GM21737 (cell line): ENCODE results near the gene KDM2B.

ENCODE experiments used
- ATAC-seq: cut with Tn5 transposase; IDR thresholded peaks from one replicate; pipeline ENCODE4 v1.9.1; 2021; ENCODE audit warnings: mild to moderate bottlenecking, moderate library complexity; ENCODE audit not compliant: unreplicated experiment

KDM2B gene

DNA sequence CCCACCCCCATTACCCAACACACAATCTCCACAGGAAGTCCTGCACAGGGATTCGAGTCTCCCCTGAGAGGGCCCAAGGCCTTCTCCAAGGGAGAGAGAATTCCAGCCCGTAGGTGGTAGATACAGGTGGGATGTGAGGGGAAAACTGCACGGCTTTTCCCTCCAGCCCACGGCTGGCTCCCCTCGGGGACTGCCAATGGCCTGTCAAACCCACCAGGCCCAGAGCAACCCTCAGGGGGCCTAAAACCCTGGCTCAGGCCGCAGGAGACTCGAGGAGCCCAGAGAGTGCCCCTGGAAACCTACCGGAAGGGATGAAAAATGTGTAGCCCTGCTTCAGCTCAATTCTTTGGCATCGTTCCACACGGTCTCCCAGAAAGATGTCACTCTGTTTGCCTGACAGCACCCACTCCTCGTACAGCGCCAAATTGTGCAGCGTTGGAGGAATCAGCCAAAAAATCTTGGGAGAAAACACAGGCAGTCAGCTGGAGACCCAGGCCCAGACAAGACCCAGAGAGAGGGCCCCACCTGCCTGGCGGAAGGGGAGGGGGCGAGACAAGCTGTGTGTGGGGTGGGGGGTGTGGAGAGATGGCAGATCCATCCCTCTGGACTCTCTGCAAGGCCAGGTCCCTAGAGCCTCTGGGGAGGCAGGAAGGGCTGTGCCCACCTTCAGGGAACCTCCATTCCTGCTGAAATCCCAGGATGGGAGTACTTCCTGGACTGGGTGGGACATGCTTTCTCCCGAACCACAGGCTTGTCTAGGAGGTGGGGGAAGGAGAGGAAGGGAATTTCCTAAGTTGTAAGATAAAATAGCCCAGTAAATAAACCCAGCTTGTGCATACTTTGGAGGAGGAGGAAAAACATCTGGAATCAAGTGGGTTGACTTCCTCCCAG lies 48.1 kb downstream of the KDM2B start:
- no peak for ATAC-seq

- ATAC-seq = no peak
Measured at GRCh38 chr12:121531356-121531750, 49.5 kb downstream of the KDM2B start.

DNA sequence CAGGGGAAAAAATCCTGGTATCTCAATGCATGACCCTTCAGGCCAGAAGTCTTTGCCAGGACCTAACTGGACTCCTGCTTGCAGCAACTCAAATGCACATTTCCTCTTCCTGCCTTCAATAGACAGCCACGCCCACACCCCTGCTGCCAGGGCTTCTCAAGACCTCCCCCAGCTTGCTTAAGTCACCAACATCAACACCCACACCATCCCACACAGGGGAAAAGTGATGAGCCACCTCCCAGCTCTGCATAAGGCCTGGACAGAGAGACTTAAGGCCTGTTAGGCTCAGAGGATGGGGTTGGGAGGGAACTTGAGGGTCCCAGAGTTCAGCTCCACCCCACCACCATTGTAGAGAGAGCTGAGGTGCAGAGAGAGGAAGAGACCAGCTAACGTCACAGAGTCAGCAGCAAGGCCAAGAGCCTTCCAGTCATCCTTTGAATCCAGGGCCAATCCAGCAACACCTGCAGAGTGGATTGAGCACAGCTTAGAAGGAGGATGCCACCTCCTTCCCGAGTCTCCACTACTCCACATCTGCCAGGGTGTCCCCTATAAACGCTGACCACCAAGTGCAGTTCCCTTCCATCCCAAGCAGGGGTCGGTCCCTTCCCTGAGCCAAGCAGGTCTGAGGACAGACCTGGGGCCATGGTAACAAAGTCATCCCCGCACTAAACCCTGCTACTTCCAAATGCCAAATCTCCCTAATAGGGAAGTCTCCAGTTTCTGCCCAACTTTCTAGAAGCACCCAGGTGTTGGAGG lies 50.0 kb downstream of the KDM2B start:
- ATAC-seq = no peak

DNA sequence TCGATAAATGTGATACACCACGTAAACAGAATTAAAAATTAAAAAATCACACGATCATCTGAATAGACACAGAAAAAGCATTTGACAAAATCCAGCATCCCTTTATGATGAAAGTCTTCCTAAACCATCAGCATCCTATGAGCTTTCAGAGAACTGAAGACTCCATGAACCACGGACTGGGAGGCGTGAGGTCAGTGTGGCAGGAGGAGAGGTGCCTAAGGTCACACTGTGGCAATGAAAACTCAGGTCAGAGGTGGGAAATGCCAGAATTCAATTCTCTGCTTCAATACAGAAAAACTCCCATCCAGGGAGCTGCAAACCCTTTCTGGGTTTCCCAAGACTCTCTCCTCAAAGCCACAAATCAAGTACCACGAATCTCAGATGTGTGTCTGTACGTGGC lies 51.6 kb downstream of the KDM2B start:
- no peak for ATAC-seq

DNA sequence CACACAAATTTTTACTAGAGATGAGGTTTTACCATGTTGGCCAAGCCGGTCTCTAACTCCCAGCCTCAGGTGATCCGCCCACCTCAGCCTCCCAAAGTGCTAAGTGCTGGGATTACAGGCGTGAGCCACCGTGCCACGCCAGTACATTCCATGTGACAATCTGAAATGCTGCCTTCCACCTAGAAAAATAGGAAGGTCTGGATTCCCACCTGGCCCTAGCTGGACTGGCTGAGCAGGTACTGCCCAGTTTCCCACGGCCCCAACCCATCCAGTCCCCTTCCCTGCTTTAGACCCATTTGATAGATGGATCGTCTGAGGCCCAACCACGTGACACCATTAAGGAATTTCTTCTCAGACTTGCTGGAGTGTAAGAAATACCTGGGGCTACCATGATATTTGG lies 55.4 kb downstream of the KDM2B start:
- ATAC-seq = no peak

GRCh38 chr12:121524196-121524916 lies 56.5 kb downstream of the KDM2B start:
- ATAC-seq = no peak

- no peak for ATAC-seq
Measured at GRCh38 chr12:121523741-121524140, 57.1 kb downstream of the KDM2B start.

- no peak for ATAC-seq
Measured at GRCh38 chr12:121522971-121523370, 57.9 kb downstream of the KDM2B start.

GRCh38 chr12:121520586-121521086 lies 60.2 kb downstream of the KDM2B start:
- no peak for ATAC-seq

DNA sequence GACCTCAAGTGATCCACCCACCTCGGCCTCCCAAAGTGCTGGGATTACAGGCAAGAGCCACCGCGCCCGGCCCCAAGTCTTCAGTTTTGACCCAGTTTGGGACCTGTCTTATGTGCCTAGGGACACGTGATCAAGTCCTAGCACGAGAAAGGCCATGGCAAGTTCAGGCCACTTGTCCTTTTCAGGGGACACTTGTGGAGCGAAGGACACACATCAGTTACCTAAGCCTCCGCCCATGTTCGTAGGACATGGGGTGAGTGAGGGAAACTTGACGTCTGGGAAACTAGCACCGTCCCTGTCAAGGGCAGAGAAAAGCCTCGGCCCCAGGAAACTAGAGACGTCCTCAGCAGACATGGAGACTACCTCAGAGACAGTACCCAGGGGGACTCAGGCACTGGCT lies 60.7 kb downstream of the KDM2B start:
- no peak for ATAC-seq

GRCh38 chr12:121519227-121519626 lies 61.6 kb downstream of the KDM2B start:
- no peak for ATAC-seq

- ATAC-seq = no peak
Measured at GRCh38 chr12:121518656-121519055, 62.2 kb downstream of the KDM2B start.

GRCh38 chr12:121516437-121517011 lies 64.3 kb downstream of the KDM2B start:
- no peak for ATAC-seq

DNA sequence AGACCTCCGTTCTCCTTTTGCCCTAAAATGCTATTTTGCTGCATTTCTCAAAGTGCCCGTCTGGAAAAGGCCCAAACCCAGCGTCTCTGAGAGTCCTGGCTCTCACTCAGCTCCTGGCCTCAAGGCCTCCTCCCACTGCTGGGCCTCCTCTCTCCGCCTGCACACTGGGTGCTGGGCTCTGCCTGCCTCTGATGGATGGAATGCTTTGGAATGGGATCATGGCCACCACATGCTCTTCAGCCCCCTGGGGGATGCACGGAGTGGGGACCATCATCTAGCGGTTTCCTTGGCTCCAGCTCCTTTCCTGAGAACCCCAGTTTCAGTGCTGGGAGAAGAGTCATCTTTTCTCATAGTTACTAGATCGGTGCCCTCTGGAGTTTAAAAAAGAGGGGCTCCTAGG lies 65.2 kb downstream of the KDM2B start:
- no peak for ATAC-seq

GRCh38 chr12:121514184-121514742 lies 66.6 kb downstream of the KDM2B start:
- peak; percentile 53 for ATAC-seq

DNA sequence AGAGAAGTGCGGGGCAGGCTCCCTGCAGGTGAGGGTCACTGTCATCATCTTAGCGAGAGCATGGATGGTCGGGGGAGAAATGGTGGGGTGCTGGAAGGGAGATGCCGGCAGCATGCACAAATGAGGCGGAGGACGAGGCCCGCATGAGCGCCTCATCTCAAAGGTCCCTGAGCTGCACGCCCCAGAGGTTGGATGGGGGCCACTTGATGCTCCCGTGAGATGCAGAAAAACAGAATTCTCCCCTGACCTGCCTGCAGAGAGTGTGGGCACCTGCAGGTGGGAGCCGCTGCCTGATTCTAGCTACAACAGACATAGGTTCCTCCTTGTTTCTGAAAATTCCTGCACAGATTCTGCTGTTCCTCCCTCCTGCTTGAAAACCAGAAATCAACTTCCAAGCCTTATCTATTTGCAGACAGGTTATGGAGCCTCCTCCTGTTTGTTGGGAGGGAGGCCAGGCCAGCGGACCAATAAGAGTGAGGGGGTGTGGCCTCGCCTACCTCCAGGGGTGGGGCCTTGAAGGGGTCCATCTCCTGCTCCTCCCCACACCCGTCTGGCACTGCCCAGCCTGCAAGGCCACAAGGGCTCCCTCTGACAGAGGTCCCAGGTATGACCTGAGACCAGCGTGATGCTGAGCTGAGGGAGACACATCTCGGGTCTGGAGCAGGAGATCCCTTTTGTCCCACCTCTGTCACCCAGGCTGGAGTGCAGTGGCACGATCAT lies 67.2 kb downstream of the KDM2B start:
- peak; percentile 62 for ATAC-seq

- ATAC-seq = no peak
Measured at GRCh38 chr12:121512561-121512960, 68.3 kb downstream of the KDM2B start.

- ATAC-seq = no peak
Measured at GRCh38 chr12:121511916-121512315, 68.9 kb downstream of the KDM2B start.

DNA sequence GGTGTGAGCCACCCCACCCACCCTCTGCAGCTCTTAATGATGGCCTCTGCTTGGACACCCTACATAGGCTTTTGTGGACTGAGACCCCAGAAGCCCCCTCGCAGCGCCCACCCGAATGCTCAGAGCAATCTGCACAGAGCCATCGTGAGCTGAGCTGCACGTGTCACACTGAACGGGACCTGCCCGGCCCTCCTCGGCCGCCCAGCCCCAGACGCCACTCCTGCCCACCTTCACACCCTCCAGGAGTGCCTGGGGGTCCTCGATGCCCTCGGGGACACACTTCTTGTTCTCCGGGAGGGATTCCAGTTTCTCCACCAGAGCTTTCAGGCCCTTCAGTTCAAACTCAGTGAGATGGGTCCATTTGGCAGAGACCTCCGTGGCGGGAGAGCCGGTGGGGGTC lies 71.5 kb downstream of the KDM2B start:
- no peak for ATAC-seq

DNA sequence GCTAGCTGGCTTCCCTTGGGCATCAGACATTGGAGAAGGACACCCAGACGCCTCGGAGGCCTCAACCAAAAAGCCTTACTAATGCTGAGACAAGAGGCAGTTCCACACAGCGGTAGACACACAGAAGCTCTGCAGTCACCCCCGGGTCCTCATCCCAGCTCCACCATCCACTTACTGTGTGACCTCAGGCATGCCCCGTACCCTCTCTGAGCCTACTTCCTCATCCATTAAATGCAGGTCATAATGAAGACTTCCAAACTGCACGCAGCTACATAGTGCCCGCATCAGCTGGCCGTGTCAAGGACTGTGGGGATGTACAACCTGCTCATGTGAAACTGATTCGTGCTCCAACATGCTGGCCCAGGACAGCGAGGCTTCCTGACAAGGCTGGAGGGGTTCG lies 72.3 kb downstream of the KDM2B start:
- ATAC-seq = no peak
